Measurements from ENCODE around the gene BTBD16. TPM values are rescaled to one million over a fixed set of nuclear protein-coding genes. Genes with fewer than 3 reads are reported as not detected.
A peak's percentile ranks its signal among the peaks of the same experiment; 100 is the strongest.

The BTBD16 gene
- total RNA-seq, 1 donor from 2014 or later = 0.35 TPM

GRCh38 chr10:122331100-122331499 is 60.0 kb downstream of the BTBD16 start:
- Histone ChIP-seq H3K4me3 (no peak overlapping the region), H3K36me3 (no peaks in the 10 kb centered on the region), H3K4me1 (no peaks in the 10 kb centered on the region), H3K9me3 (no peaks in the 10 kb centered on the region), H3K27ac (no peak overlapping the region), H3K27me3 (peaks cover 5% of the 10 kb centered on the region)
- TF ChIP-seq, protein P1, sequence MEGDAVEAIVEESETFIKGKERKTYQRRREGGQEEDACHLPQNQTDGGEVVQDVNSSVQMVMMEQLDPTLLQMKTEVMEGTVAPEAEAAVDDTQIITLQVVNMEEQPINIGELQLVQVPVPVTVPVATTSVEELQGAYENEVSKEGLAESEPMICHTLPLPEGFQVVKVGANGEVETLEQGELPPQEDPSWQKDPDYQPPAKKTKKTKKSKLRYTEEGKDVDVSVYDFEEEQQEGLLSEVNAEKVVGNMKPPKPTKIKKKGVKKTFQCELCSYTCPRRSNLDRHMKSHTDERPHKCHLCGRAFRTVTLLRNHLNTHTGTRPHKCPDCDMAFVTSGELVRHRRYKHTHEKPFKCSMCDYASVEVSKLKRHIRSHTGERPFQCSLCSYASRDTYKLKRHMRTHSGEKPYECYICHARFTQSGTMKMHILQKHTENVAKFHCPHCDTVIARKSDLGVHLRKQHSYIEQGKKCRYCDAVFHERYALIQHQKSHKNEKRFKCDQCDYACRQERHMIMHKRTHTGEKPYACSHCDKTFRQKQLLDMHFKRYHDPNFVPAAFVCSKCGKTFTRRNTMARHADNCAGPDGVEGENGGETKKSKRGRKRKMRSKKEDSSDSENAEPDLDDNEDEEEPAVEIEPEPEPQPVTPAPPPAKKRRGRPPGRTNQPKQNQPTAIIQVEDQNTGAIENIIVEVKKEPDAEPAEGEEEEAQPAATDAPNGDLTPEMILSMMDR (IDR thresholded peaks at IDR 0.05) = no peak
- intact Hi-C loops (cut with DNase I) = no loop called here
- DNase-seq = no peak
- ATAC-seq = no peak

DNA sequence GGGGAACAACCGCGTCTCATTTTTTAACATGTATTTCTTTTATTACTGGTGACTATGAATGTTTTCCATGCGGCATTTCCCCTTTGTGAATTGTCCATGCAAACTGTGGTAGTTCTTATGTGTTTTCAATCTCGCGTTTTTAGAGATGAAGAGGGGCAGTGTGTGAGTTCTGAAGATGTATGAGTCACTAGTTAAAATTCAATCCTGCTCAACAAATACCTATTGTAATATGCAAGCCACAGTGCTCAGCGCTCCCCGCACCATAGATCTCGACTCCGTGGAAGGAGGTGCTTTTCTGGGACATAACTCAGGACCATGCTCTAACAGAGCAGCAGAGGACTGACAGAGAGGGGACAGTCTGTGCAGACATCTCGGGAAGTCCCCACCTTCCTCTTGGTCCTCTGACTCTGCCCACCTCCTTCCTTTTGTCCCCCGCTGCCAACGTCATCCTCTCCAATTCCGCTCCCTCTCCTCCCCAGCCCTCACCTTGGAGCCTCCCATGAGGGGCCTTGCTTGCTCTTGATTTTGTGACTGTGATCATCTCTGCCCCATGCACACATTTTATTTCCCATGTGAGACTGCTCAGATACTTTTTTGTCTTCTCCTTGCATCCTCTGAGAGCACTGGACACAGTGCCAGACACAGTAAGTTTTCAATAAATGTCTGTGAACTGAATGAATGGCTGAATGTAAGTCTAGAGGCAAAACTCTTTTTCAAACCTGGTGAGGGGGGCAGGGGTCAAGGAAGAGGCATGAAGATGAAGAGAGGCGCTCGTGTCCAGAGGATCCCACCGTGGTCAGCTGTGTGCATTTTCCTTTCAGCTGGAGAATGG is 60.7 kb downstream of the BTBD16 start:
- Histone ChIP-seq H3K4me1 (no peaks in the 10 kb centered on the region), H3K4me3 (no peak overlapping the region), H3K27ac (no peak overlapping the region), H3K36me3 (no peaks in the 10 kb centered on the region), H3K27me3 (peaks cover 5% of the 10 kb centered on the region), H3K9me3 (no peaks in the 10 kb centered on the region)
- intact Hi-C loops (cut with DNase I) = no loop called here
- TF ChIP-seq, protein P1 (IDR thresholded peaks at IDR 0.05) = no peak
- DNase-seq = no peak
- ATAC-seq = peak; percentile 43

DNA sequence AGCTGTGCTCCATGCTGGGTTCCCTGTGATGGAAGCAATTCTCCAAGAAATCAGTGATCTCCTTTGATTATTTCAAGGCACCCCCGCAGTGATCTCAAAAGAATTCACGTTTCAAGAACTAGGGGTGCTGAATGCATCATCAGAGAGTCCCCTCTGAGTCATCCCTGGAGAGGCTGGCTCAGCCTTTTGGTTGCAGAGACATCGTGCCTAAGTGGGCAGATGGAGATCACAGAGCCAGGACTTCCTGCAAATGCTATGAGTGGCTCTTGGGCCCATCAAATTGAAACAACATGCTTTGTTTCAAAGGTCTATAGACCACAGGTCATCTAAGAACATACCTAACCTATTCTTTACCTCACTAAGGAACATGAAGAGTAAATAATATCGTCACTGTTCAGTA is 61.9 kb downstream of the BTBD16 start:
- DNase-seq (no peak), ATAC-seq (no peak)
- H3K4me1 ChIP-seq = no peaks in the 10 kb centered on the region
- peaks cover 5% of the 10 kb centered on the region for H3K27me3 ChIP-seq
- intact Hi-C loops (cut with DNase I) = no loop called here
- H3K9me3 ChIP-seq = no peaks in the 10 kb centered on the region
- H3K36me3 ChIP-seq = no peaks in the 10 kb centered on the region
- no peak overlapping the region for H3K27ac ChIP-seq
- TF ChIP-seq, protein P1 (IDR thresholded peaks at IDR 0.05) = no peak
- no peak overlapping the region for H3K4me3 ChIP-seq

- TF ChIP-seq, protein P1 (IDR thresholded peaks at IDR 0.05) = no peak
- intact Hi-C loops (cut with DNase I) = no loop called here
- ATAC-seq = no peak
- H3K4me1 ChIP-seq = no peaks in the 10 kb centered on the region
- no peak overlapping the region for H3K4me3 ChIP-seq
- H3K27me3 ChIP-seq = peaks cover 5% of the 10 kb centered on the region
- H3K27ac ChIP-seq = no peak overlapping the region
- H3K9me3 ChIP-seq = no peaks in the 10 kb centered on the region
- no peak for DNase-seq
- no peaks in the 10 kb centered on the region for H3K36me3 ChIP-seq
Measured at GRCh38 chr10:122336332-122336731, 65.2 kb downstream of the BTBD16 start.

DNA sequence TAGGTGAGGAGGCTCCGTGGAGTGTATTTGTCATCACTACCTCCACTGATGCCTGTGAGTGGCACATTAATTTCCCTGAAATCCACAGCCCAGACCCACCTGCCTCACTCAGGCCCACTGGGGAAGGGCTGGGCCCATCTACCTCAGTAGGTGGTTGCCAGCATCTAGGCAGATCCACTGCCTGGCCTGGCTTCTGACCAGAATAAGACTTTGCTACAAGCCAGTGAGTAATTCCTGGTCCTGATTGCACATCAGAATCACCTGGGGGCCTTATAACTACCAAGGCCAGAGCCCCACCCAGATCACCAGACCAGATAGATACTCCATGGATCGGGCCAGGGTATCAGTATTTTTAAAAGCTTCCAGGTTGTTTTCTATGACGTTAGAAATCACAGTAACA is 65.9 kb downstream of the BTBD16 start:
- Histone ChIP-seq H3K4me1 (no peaks in the 10 kb centered on the region), H3K9me3 (no peaks in the 10 kb centered on the region)
- TF ChIP-seq, protein P1 (IDR thresholded peaks at IDR 0.05) = no peak

More for the DNA sequence above, 65.9 kb downstream of the BTBD16 start:
- no peak for DNase-seq
- intact Hi-C loops (cut with DNase I) = no loop called here
- no peak overlapping the region for H3K27ac ChIP-seq
- H3K27me3 ChIP-seq = no peaks in the 10 kb centered on the region
- no peak overlapping the region for H3K4me3 ChIP-seq
- ATAC-seq = no peak
- H3K36me3 ChIP-seq = no peaks in the 10 kb centered on the region
